Measurements from ENCODE around the gene KPNA6. TPM values are rescaled to one million over a fixed set of nuclear protein-coding genes. Genes with fewer than 3 reads are reported as not detected.

Gene KPNA6
- total RNA-seq, 1 experiment from 2014 or later, result 84.4 TPM

DNA sequence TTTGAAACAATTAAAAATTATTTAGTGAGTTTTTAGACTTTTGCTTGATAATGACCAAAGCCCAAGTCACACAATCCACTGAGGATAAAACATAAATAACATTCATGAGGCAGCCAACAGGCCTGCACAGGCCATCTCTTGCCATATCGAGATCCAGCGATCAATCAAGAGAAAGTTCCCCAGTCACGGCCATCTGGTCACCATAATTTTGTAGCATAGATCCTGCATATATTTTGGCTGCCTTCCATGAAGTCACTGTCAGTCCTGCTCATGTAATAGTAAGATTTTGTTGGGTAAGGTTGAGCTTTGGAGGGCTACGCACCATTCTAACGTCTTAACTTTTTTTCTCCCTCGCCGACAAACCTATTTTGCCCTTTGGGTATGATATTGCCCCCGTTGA lies 17.5 kb downstream of the KPNA6 start:
- Mint-ChIP-seq H3K4me3 (ENCODE audit: low read depth, unreplicated experiment) (no peak overlapping the region), H3K9me3 (ENCODE audit: low read depth, unreplicated experiment) (no peaks in the 10 kb centered on the region), H3K27me3 (ENCODE audit: unreplicated experiment) (no peaks in the 10 kb centered on the region), H3K4me1 (ENCODE audit: low read depth, unreplicated experiment) (peaks cover 24% of the 10 kb centered on the region), H3K36me3 (ENCODE audit: insufficient read depth, unreplicated experiment) (peaks cover 13% of the 10 kb centered on the region), H3K27ac (ENCODE audit: unreplicated experiment) (no peak overlapping the region)
- CTCF ChIA-PET, result no interaction called here
- no peak for DNase-seq
- TF ChIP-seq, protein P1, sequence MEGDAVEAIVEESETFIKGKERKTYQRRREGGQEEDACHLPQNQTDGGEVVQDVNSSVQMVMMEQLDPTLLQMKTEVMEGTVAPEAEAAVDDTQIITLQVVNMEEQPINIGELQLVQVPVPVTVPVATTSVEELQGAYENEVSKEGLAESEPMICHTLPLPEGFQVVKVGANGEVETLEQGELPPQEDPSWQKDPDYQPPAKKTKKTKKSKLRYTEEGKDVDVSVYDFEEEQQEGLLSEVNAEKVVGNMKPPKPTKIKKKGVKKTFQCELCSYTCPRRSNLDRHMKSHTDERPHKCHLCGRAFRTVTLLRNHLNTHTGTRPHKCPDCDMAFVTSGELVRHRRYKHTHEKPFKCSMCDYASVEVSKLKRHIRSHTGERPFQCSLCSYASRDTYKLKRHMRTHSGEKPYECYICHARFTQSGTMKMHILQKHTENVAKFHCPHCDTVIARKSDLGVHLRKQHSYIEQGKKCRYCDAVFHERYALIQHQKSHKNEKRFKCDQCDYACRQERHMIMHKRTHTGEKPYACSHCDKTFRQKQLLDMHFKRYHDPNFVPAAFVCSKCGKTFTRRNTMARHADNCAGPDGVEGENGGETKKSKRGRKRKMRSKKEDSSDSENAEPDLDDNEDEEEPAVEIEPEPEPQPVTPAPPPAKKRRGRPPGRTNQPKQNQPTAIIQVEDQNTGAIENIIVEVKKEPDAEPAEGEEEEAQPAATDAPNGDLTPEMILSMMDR (IDR thresholded peaks at IDR 0.05; ENCODE audit: unreplicated experiment), result no peak
- intact Hi-C loops (cut with micrococcal nuclease; ENCODE audit: unreplicated experiment), result no loop called here
- BruUV-seq (replicated peaks), result no TSS peak

GRCh38 chr1:32126770-32127169 lies 18.9 kb downstream of the KPNA6 start:
- CTCF ChIA-PET, result no interaction called here
- Mint-ChIP-seq H3K27me3 (ENCODE audit: unreplicated experiment) (no peaks in the 10 kb centered on the region), H3K4me1 (ENCODE audit: low read depth, unreplicated experiment) (peaks cover 14% of the 10 kb centered on the region), H3K36me3 (ENCODE audit: insufficient read depth, unreplicated experiment) (peaks cover 10% of the 10 kb centered on the region), H3K4me3 (ENCODE audit: low read depth, unreplicated experiment) (no peak overlapping the region), H3K9me3 (ENCODE audit: low read depth, unreplicated experiment) (no peaks in the 10 kb centered on the region), H3K27ac (ENCODE audit: unreplicated experiment) (no peak overlapping the region)
- DNase-seq, result no peak
- no TSS peak for BruUV-seq (replicated peaks)
- TF ChIP-seq, protein P1 (IDR thresholded peaks at IDR 0.05; ENCODE audit: unreplicated experiment), result no peak
- intact Hi-C loops (cut with micrococcal nuclease; ENCODE audit: unreplicated experiment), result no loop called here

DNA sequence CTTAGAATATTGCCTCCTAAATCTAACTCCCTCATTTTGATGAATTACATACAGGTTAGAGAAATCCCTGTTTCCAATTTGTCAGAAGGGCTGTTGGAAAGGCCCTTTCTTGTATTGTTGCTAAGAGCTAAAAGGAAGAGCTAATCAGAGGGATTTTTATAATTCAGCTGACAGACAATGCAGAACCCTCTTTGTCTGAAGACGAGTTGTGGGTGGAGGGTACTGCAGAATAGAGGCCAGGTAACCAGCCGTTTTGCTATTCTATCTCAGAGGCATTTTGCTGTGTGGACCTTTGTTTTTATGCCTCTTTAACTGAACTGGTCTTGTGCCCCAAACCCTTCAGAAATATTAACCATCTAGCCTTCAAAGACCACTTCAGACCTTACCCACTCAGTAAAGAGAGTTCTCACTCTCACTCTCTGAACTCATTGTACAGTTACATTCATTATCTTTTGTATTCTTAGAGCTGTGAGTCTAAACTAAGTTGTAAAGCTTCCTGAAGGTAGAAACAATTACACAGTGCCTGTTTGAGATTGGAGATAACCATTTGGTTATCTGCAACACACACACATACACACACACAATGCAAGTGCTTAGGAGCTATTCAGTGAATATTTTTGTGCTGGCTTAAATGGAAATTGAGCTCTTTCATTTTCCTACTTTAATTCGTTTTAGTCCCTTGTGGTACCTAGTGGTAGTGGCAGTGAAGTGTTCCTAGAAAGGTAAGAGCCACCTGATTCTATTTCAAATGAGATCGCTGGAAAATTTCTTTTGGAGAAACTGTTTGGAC lies 19.7 kb downstream of the KPNA6 start:
- Mint-ChIP-seq H3K4me1 (ENCODE audit: low read depth, unreplicated experiment) (peaks cover 6% of the 10 kb centered on the region), H3K27me3 (ENCODE audit: unreplicated experiment) (no peaks in the 10 kb centered on the region), H3K36me3 (ENCODE audit: insufficient read depth, unreplicated experiment) (peaks cover 4% of the 10 kb centered on the region), H3K9me3 (ENCODE audit: low read depth, unreplicated experiment) (no peaks in the 10 kb centered on the region), H3K4me3 (ENCODE audit: low read depth, unreplicated experiment) (no peak overlapping the region), H3K27ac (ENCODE audit: unreplicated experiment) (no peak overlapping the region)
- CTCF ChIA-PET, result no interaction called here
- BruUV-seq (replicated peaks), result no TSS peak
- DNase-seq, result no peak
- intact Hi-C loops (cut with micrococcal nuclease; ENCODE audit: unreplicated experiment), result no loop called here
- TF ChIP-seq, protein P1 (IDR thresholded peaks at IDR 0.05; ENCODE audit: unreplicated experiment), result no peak

- CTCF ChIA-PET, result no interaction called here
- Mint-ChIP-seq H3K27me3 (ENCODE audit: unreplicated experiment) (no peaks in the 10 kb centered on the region), H3K27ac (ENCODE audit: unreplicated experiment) (no peak overlapping the region), H3K9me3 (ENCODE audit: low read depth, unreplicated experiment) (no peaks in the 10 kb centered on the region), H3K4me1 (ENCODE audit: low read depth, unreplicated experiment) (peaks cover 7% of the 10 kb centered on the region), H3K36me3 (ENCODE audit: insufficient read depth, unreplicated experiment) (peaks cover 3% of the 10 kb centered on the region), H3K4me3 (ENCODE audit: low read depth, unreplicated experiment) (no peak overlapping the region)
- TF ChIP-seq, protein P1 (IDR thresholded peaks at IDR 0.05; ENCODE audit: unreplicated experiment), result no peak
- DNase-seq, result no peak
- intact Hi-C loops (cut with micrococcal nuclease; ENCODE audit: unreplicated experiment), result no loop called here
- BruUV-seq (replicated peaks), result no TSS peak
Measured at GRCh38 chr1:32128479-32128878, 20.6 kb downstream of the KPNA6 start.
